HG03064 (cell line): ENCODE data around the gene ZNF423.

Experiments
- ATAC-seq: cut with Tn5 transposase; IDR thresholded peaks from one replicate; pipeline ENCODE4 v1.9.1; 2021; ENCODE audit warnings: low read depth; ENCODE audit not compliant: unreplicated experiment

ZNF423 gene

GRCh38 chr16:49594685-49595498 is 261.0 kb downstream of the ZNF423 start:
- no peak for ATAC-seq

DNA sequence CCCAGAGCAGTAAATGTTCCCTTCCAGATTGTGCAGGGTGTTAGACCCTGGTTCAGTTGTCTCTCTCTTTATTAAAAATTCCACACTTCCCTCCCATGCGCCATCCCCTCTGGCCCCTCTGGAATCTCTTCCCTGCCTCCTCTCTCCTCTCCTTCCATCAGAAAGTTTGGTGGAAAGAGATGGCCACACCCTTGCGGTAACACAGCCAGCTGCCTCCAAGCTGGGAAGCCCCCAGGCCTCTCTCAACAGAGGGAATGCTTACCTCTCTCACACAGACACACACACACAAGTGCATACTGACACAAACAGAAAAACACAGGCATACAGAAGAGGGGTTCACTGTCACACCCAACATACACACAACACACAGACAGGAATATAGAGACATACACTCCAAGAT is 261.8 kb downstream of the ZNF423 start:
- ATAC-seq, result no peak

DNA sequence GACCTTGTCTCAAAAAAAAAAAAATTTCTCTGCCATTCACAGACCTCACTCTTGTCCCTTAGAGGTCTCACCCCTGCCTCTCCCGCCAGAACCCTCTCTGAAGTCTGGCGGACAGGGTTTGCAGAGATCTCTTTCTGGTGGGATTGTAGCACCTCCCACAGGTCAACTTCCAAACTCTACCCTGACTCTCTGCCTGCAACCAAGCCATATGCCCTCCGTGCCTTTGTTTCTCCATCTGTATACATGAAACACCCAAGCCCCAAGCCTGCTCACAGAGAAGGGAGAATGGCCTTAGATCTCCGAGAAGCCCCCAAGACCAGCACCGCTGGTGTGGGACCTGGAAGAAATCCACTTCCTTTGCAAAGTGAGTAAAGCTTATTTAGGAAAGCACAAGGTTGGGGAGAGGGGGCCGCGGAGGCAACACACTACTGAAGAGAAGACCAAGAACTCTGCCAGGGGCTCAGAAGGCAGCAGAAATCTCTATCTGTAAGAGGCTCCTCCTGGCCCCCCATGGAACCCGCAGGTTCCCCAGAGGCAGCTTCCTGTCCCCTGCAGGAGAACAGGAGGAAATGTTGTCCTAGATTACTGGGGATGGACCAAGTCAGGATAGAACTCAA is 262.4 kb downstream of the ZNF423 start:
- no peak for ATAC-seq

- no peak for ATAC-seq
Observed at GRCh38 chr16:49592546-49593423, 263.1 kb downstream of the ZNF423 start.

GRCh38 chr16:49590166-49590871 is 265.6 kb downstream of the ZNF423 start:
- ATAC-seq, result no peak

GRCh38 chr16:49589544-49590031 is 266.3 kb downstream of the ZNF423 start:
- ATAC-seq, result no peak

DNA sequence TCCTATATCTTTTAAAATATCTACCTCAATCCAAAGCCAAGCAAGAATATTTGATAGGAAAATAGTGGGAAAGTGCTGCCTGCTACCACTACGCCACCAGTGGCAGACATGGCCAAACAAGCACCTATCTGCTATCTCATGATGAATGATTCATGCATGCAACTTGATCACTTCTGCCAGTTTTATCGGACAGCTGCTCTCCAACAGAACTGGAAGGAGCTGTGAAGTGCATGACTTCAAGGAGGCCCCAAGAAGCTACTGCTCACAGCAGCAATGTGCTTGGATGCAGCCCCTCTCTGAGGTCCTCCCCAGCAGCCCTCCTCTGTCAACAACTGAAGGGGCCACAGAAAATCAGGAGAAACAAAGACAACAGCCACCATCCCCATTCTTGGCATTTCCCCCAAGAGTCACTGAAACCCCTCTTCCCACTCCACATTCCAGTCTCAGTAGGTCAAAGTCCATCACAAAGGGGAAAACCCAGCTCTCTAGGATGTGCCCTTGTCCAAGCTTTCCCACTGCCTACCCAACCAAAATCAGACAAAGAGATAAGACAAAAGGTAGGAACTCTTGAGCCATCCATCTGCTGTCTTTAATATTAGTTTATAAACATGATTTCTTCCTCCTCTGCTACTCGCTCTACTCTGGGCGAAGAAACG is 267.1 kb downstream of the ZNF423 start:
- ATAC-seq, result no peak

DNA sequence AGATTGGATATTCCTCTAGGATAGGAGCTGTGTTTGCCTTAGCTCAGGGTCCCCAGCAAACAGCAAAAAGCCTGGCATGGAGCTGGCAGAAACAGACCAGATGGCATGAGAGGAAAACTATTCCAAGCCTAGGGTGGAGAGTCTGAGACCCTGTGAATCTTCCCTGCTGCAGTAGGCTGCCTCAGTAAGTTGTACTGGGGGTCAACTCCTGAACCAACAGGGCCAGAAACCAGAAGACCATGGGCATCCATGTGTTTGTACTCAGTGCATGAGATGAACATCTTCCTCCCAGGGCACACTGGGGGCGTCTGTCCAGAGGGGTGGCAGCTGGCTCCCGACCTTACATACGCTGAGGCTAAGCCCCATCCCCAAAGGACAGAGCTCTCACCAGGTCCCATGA is 267.9 kb downstream of the ZNF423 start:
- ATAC-seq, result no peak

DNA sequence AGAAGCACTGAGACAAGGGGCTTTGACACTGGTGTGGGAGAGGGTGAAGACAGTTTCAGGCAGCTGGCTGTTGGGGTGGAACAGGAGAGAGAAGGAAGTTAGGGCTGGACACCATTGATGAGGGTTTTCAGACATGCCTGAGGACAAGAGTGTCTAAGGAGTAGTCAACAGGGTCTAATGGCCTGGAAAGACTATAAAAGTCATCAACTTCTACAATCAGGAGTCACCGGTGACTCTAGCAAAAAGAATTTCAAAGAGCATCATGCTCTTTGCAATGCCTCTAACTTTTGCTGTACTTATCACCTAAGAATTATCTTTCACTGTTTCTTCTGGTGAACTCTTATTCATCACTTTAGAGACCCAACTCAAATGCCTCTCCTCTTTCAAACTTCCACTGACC is 268.4 kb downstream of the ZNF423 start:
- no peak for ATAC-seq

DNA sequence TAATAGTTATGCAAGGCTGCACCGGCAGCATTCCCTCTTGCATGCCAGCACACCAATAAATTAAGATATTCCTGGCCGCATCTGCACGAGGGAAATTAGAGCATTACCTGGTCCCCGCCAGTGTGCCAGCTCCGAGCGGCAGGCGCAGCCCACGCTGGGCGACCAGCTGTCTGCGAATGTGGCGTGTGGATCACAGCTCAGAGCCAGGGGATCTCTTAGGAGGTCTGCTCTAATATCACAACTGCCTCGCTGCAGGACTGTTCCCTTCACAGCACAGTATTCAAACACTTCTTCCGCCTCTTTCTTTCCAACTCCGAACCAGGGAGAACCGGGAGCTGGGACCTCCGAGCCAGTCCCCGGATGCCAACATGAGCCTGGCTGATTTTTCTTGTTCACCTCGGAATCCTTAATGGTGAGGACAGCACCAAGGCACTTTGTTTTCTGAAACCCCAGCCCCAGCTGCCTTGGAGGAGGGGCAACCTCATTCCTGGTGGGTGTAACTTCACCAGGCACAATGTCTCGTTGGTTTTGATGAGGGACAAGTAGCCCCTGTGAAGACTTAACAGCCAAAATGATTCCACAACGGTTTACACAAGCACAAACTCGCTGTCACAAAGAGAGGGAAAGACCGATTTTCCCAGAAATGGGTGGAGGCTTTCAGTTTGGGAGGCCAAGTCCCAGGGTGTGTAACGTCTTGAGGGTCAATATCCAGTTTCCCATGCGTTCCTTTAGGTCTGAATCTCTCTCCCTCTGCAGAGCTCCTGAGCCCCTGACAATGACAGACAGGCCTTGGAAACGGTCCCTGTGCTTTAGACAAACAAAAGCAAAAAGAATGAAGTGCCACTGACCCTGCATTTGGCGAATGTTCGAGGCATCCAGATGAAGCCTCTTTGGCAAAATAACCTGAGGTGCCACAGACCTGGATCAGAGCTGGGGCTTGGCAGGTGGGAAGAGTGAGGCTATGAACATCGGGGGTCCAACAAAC is 269.2 kb downstream of the ZNF423 start:
- ATAC-seq, result no peak

- no peak for ATAC-seq
Observed at GRCh38 chr16:49585143-49585832, 270.6 kb downstream of the ZNF423 start.

DNA sequence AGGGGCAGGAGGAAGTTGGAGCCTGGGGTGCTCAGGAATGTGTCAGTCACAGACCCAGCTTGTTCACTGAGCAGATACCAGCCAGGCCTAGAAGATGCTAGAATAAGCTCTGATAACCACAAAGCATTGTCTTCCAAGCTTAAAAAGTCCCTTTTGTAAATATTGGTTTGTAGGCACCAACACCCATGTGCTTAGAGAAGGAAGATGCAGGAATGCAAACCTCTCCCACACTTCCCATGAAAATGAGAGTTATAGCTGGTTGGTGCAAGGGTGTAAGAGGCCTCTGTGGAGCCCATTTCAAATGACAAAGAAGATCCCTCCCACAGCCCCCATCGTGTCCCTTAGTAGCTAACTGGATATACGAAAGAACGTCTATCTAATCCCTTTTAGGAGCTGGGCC is 272.0 kb downstream of the ZNF423 start:
- no peak for ATAC-seq

GRCh38 chr16:49581630-49582298 is 274.1 kb downstream of the ZNF423 start:
- ATAC-seq, result no peak

- no peak for ATAC-seq
Observed at GRCh38 chr16:49580751-49581303, 275.1 kb downstream of the ZNF423 start.

DNA sequence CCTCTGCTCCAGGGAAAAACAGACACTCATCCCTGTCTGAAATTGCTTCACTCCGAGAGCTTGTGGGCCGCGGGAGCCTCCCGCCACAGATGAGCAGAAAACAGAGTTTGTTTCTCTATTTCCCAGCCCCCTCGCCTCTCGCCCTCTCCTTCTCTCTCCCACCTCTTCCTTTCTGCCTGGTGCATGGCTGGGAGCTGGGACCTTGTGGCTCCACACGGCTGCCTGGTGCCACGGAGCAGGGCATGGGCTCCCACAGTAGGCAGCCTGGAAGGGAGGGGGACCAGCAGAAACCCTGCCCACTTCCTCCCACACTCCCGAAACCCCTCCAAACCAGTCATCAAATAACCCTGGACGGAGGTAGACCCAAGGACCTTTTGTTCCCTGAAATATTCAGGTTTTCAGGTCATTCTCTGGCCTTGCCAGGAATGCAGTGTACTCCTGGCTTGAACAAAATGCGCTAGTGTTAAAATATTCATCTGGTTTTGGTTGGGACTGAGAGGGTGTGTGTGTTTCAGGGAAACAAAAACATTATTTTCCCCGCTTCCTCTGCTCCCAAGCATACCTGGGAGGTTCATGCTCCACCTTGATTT is 277.4 kb downstream of the ZNF423 start:
- no peak for ATAC-seq

GRCh38 chr16:49578018-49578417 is 277.9 kb downstream of the ZNF423 start:
- no peak for ATAC-seq

DNA sequence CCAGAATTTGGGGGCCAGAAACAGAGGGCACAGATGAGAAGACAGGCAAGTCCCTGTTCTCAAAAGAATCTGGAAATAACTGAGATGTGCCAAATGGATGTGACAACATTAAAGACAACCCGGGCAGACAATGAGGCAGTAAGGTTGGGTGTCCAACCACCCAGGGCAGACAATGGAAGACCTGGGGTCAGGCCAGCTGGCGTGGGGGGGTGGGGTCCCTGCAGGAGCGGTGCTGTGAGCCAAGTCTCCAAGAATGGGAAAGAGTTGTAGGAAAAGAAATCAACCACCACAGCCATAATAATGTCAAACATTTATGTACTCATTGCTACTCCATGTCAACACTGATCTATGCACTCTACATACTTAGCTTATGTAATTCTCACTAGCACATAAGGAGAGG is 279.0 kb downstream of the ZNF423 start:
- ATAC-seq, result no peak
